Measurements from ENCODE around the gene TTLL8. TPM values are rescaled to one million over a fixed set of nuclear protein-coding genes. Genes with fewer than 3 reads are reported as not detected.

Gene TTLL8
- total RNA-seq, 1 experiment from 2014 or later: not detected

DNA sequence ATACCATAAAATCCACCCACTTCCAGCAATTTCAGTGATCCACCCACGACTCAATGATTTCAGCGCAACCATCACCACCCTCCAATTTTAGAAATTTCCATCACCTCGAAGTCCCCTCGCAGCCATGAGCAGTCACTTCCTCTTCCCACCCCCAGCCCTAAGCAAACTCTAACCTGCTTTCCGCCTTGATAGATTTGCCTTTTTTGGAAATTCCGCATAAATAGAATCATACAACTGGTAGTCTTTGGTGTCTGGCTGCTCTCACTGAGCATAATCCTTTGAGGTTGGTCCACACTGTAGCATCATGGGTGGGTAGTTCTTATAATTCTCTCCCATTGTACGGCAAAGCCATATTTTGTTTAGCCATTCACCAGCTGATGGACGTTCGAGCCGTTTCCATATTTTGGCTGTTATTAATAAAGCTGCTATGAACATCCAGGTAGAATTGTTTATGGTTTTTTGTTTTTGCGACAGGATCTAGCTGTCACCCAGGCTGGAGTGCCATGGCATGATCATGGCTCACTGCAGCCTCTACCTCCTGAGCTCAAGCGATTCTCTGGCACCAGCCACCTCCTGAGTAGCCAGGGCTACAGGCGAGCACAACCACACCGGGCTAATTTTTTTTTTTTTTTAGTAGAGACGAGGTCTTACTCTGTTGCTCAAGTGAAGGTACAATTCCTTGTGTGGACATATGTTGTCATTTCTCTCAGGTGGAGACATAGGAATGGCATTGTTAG is 81.5 kb downstream of the TTLL8 start:
- no peak overlapping the region for H2BK15ac ChIP-seq (ENCODE audit: low read depth, low read length)
- no peaks in the 10 kb centered on the region for H3K23me2 ChIP-seq (ENCODE audit: insufficient read length, low read depth, low read length, poor library complexity, severe bottlenecking)
- H3K9ac ChIP-seq (ENCODE audit: extremely low read depth, insufficient read length, low read length): no peak overlapping the region
- no peaks in the 10 kb centered on the region for H3K27me3 ChIP-seq (ENCODE audit: insufficient read depth, low read length)
- H3K14ac ChIP-seq (ENCODE audit: insufficient read depth, low read length): no peak overlapping the region
- Mint-ChIP-seq H3K9me3 (peaks cover 8 to 11% of the 10 kb centered on the region in 2 experiments), H3K4me1 (peaks cover 0 to 5% of the 10 kb centered on the region in 2 experiments; a peak in 2 of 4 replicates), H3K27me3 (ENCODE audit: low read depth) (peaks cover 17% of the 10 kb centered on the region), H3K27ac (no peak overlapping the region), H3K36me3 (ENCODE audit: insufficient read depth in 1 of 3, low read depth in 3 of 3) (peaks cover 0 to 8% (median 0%) of the 10 kb centered on the region in 3 experiments; a peak in 2 of 7 replicates), H3K4me3 (no peak overlapping the region; a peak in 1 of 5 replicates)
- no peak overlapping the region for H2AK5ac ChIP-seq (ENCODE audit: insufficient read length, low read length)
- no peak overlapping the region for H3K27ac ChIP-seq (ENCODE audit: insufficient read length, low read depth, low read length)
- H3K4me2 ChIP-seq (ENCODE audit: insufficient read depth, insufficient read length, low read length): no peak overlapping the region
- no peaks in the 10 kb centered on the region for H3K79me2 ChIP-seq (ENCODE audit: insufficient read depth, low read length)
- no peak overlapping the region for H2BK5ac ChIP-seq (ENCODE audit: insufficient read length, low read length)
- no peaks in the 10 kb centered on the region for H3K4me1 ChIP-seq (ENCODE audit: insufficient read depth, low read length)
- no peaks in the 10 kb centered on the region for H3K79me1 ChIP-seq (ENCODE audit: insufficient read depth, low read depth, low read length, poor library complexity, severe bottlenecking)
- no peak overlapping the region for H3K56ac ChIP-seq (ENCODE audit: insufficient read length, low read depth, low read length)
- no peak overlapping the region for H2BK20ac ChIP-seq (ENCODE audit: low read depth, low read length, poor library complexity, severe bottlenecking)
- no CpG with 5 or more reads among the region's 15 CpGs for WGBS (ENCODE audit: extremely low coverage, insufficient read length, low lambda C conversion rate)
- no peak overlapping the region for H2BK12ac ChIP-seq (ENCODE audit: insufficient read length, low read depth, low read length)
- DNase-seq: no peak
- no peak overlapping the region for H4K8ac ChIP-seq (replicated peaks; ENCODE audit: insufficient read length, low read depth, low read length)
- no peak overlapping the region for H3K4ac ChIP-seq (ENCODE audit: low read depth, low read length)
- TF ChIP-seq, protein P1, sequence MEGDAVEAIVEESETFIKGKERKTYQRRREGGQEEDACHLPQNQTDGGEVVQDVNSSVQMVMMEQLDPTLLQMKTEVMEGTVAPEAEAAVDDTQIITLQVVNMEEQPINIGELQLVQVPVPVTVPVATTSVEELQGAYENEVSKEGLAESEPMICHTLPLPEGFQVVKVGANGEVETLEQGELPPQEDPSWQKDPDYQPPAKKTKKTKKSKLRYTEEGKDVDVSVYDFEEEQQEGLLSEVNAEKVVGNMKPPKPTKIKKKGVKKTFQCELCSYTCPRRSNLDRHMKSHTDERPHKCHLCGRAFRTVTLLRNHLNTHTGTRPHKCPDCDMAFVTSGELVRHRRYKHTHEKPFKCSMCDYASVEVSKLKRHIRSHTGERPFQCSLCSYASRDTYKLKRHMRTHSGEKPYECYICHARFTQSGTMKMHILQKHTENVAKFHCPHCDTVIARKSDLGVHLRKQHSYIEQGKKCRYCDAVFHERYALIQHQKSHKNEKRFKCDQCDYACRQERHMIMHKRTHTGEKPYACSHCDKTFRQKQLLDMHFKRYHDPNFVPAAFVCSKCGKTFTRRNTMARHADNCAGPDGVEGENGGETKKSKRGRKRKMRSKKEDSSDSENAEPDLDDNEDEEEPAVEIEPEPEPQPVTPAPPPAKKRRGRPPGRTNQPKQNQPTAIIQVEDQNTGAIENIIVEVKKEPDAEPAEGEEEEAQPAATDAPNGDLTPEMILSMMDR (conservative IDR thresholded peaks at IDR 0.05): no peak
- H3K18ac ChIP-seq (ENCODE audit: insufficient read length, low read depth, low read length): no peak overlapping the region
- no peak overlapping the region for H4K91ac ChIP-seq (ENCODE audit: insufficient read length, low read depth, low read length)
- no peak overlapping the region for H2AFZ ChIP-seq (ENCODE audit: low read length)
- no peak overlapping the region for H2BK120ac ChIP-seq (ENCODE audit: low read depth, low read length, poor library complexity, severe bottlenecking)
- no peaks in the 10 kb centered on the region for H3K9me3 ChIP-seq (ENCODE audit: control insufficient read depth, low read depth, low read length)
- peaks cover 3% of the 10 kb centered on the region for H4K20me1 ChIP-seq (ENCODE audit: control insufficient read depth, insufficient read depth, insufficient read length)
- H4K5ac ChIP-seq (ENCODE audit: insufficient read length, low read depth, low read length): no peak overlapping the region
- H3T11ph ChIP-seq (ENCODE audit: low read length): no peak overlapping the region
- H3K23ac ChIP-seq (ENCODE audit: insufficient read length, low read depth, low read length): no peak overlapping the region
